Adrenal gland (tissue), 5 donors: ENCODE measurements around the gene SIRPA.

ENCODE experiments used
- CTCF ChIP-seq, 6 experiments: fragments of 450-650 bp in 4 of 6; fragments of 200-600 bp in 2 of 6; sonication (generic) in 1 of 6; IDR thresholded peaks; 1 replicate in 5 of 6; 2 replicates in 1 of 6; pipeline versions ENCODE4 v1.5.1 to v1.8.0; 2016 to 2021; ENCODE audit warnings: antibody characterized with exemption in 6 of 6, mild to moderate bottlenecking in 2 of 6, moderate library complexity in 1 of 6
- POLR2A ChIP-seq, 2 donors: fragments of 450-650 bp; IDR thresholded peaks; one replicate each; pipeline ENCODE4 v1.6.1; 2017; ENCODE audit warnings: antibody characterized with exemption in 2 of 2, mild to moderate bottlenecking in 2 of 2, moderate library complexity in 1 of 2
- donor health status: DM: no; HTN: no; CAD: no.

GRCh38 chr20:1877609-1878200 is 17.5 kb upstream of the SIRPA start:
- TF ChIP-seq CTCF (IDR thresholded peaks at IDR 0.05) (no peak), POLR2A (IDR thresholded peaks at IDR 0.05) (no peak)
